HCT116 (cell line): Measurements from ENCODE around the gene DLEC1.

Source experiments
- ATF3 ChIP-seq: IDR thresholded peaks from 2 replicates; pipeline ENCODE4 v1.6.1; 2012
- EGR1 ChIP-seq: IDR thresholded peaks from 2 replicates; pipeline ENCODE4 v1.6.1; 2012; ENCODE audit warnings: low read depth
- EZH2 ChIP-seq: fragments of 200-600 bp; sonication (generic); IDR thresholded peaks from 2 replicates; pipeline ENCODE4 v1.6.1; 2017; ENCODE audit warnings: antibody characterized with exemption, mixed run types
- EZH2phosphoT487 ChIP-seq: fragments of 200-600 bp; IDR thresholded peaks from 2 replicates; pipeline ENCODE4 v1.6.1; 2018; ENCODE audit warnings: antibody characterized with exemption, borderline replicate concordance
- JUND ChIP-seq: IDR thresholded peaks from 2 replicates; pipeline ENCODE4 v1.6.1; 2012
- POLR2A ChIP-seq: IDR thresholded peaks from 2 replicates; pipeline ENCODE4 v1.7.0; 2011; ENCODE audit warnings: borderline replicate concordance; ENCODE audit not compliant: insufficient read depth, insufficient read length; ENCODE audit errors: extremely low read depth
- POLR2AphosphoS5 ChIP-seq: IDR thresholded peaks from 2 replicates; pipeline ENCODE4 v1.6.1; 2011; ENCODE audit warnings: mild to moderate bottlenecking, low read depth, low read length, moderate library complexity
- RAD21 ChIP-seq: IDR thresholded peaks from 2 replicates; pipeline ENCODE4 v1.6.1; 2012; ENCODE audit warnings: low read depth, mild to moderate bottlenecking
- SP1 ChIP-seq: IDR thresholded peaks from 2 replicates; pipeline ENCODE4 v1.6.1; 2012; ENCODE audit warnings: low read depth
- TCF7L2 ChIP-seq: IDR thresholded peaks from 2 replicates; pipeline ENCODE4 v1.7.0; 2011; ENCODE audit warnings: borderline replicate concordance, inconsistent platforms; ENCODE audit not compliant: insufficient read depth, insufficient read length; ENCODE audit errors: extremely low read depth
- YY1 ChIP-seq: IDR thresholded peaks from 2 replicates; pipeline ENCODE4 v1.6.1; 2011; ENCODE audit warnings: low read length, low read depth, moderate library complexity, mild to moderate bottlenecking; ENCODE audit not compliant: insufficient replicate concordance; ENCODE audit errors: extremely low read depth
- ZBTB33 ChIP-seq: IDR thresholded peaks from 2 replicates; pipeline ENCODE4 v1.6.1; 2011; ENCODE audit warnings: mild to moderate bottlenecking, low read length, moderate library complexity; ENCODE audit not compliant: insufficient replicate concordance; ENCODE audit errors: extremely low read depth
- ZNF274 ChIP-seq: fragments of 200-500 bp; sonication (Bioruptor generic); IDR thresholded peaks from 2 replicates; pipeline ENCODE4 v1.6.1; 2014; ENCODE audit warnings: mild to moderate bottlenecking, low read depth, low read length, inconsistent platforms
- TF ChIP-seq, protein P1 (sequence below), 3 experiments: fragments of 200-600 bp in 1 of 3; sonication (generic) in 1 of 3; IDR thresholded peaks in 2 of 3; conservative IDR thresholded peaks in 1 of 3; 2 replicates each; pipeline ENCODE4 v1.5.1; 2012 to 2017; ENCODE audit warnings: low read depth in 2 of 3, low read length in 2 of 3, antibody characterized with exemption in 1 of 3, borderline replicate concordance in 1 of 3, control low read depth in 1 of 3, mild to moderate bottlenecking in 1 of 3, mixed read lengths in 1 of 3, mixed run types in 1 of 3, moderate library complexity in 1 of 3; ENCODE audit not compliant: insufficient read depth in 1 of 3

DNA sequence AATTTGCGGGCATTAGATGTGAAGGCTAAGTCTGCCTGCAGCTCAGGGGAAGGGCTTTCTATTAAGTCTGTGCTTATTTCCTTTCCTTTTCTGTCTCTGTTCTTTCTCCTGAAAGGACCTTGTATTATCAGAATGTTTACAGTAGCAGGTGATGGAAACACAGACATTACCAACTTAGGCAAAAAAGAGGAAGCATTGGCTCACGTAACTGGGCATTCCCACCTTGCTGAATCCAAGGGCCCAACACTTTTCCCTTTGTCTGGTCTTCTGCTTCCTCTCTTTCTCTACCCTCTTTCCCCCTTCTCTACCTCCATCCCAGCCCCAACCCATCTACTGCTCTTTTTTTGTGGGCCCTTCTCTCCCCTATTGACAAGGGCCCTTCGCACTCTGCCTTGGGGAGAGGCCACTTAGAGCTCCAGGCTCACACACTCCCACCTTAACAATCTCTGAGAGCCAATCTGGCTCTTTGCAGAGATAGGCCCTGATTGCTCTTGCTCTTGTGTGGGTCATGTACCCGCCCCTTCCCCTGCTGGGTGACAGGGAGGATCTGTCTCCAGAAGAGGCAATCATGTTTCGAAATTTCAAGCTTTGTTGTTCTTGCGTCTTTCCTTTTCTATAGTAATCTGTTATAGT lies 62.9 kb downstream of the DLEC1 start:
- TF ChIP-seq EZH2phosphoT487 = no peak
- TF ChIP-seq POLR2AphosphoS5 = no peak
- no peak for TF ChIP-seq EGR1
- TF ChIP-seq, protein P1, sequence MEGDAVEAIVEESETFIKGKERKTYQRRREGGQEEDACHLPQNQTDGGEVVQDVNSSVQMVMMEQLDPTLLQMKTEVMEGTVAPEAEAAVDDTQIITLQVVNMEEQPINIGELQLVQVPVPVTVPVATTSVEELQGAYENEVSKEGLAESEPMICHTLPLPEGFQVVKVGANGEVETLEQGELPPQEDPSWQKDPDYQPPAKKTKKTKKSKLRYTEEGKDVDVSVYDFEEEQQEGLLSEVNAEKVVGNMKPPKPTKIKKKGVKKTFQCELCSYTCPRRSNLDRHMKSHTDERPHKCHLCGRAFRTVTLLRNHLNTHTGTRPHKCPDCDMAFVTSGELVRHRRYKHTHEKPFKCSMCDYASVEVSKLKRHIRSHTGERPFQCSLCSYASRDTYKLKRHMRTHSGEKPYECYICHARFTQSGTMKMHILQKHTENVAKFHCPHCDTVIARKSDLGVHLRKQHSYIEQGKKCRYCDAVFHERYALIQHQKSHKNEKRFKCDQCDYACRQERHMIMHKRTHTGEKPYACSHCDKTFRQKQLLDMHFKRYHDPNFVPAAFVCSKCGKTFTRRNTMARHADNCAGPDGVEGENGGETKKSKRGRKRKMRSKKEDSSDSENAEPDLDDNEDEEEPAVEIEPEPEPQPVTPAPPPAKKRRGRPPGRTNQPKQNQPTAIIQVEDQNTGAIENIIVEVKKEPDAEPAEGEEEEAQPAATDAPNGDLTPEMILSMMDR (IDR thresholded peaks at IDR 0.05 in 2 of 3, conservative IDR thresholded peaks at IDR 0.05 in 1 of 3; ENCODE audit: borderline replicate concordance in 1 of 3, insufficient read depth in 1 of 3, low read depth in 2 of 3, low read length in 2 of 3) = no peak
- no peak for TF ChIP-seq YY1
- TF ChIP-seq EZH2 = no peak
- TF ChIP-seq SP1 = no peak
- no peak for TF ChIP-seq POLR2A
- no peak for TF ChIP-seq TCF7L2
- TF ChIP-seq JUND = no peak
- TF ChIP-seq RAD21 = no peak
- no peak for TF ChIP-seq ZNF274
- no peak for TF ChIP-seq ATF3
- no peak for TF ChIP-seq ZBTB33
